SK-N-SH (cell line): ENCODE results near the gene KDM4C. TPM values are rescaled to one million over a fixed set of nuclear protein-coding genes. Genes with fewer than 3 reads are reported as not detected.

Source experiments
- CTCF ChIA-PET: fragments of 300-600, 350-600 bp; formaldehyde crosslinking; extraction: SDS; loops from one replicate; lab custom pipeline; 2021; lab: Yijun Ruan, JAX
- POLR2A ChIA-PET: fragments of 350-600 bp; sonication (Branson Sonifier 250); formaldehyde crosslinking; extraction: SDS; loops from one replicate; lab custom pipeline; 2020; ENCODE audit warnings: antibody characterized with exemption, inconsistent platforms; lab: Yijun Ruan, JAX
- DNase-seq: peaks from one replicate; pipeline ENCODE4 v3.0.0; 2012
- H2AFZ ChIP-seq: fragments of 200-600 bp; sonication (generic); 2 replicates; pipeline ENCODE4 v1.8.1; 2016; ENCODE audit warnings: antibody characterized with exemption, mild to moderate bottlenecking, low read depth
- H3F3A ChIP-seq: fragments of 200-600 bp; sonication (generic); replicated peaks from 2 replicates; pipeline ENCODE3; 2016; ENCODE audit warnings: antibody characterized with exemption, mild to moderate bottlenecking; ENCODE audit not compliant: insufficient read depth
- H3K27ac ChIP-seq, 2 experiments: fragments of 200-500 bp in 1 of 2; fragments of 200-600 bp in 1 of 2; sonication (Bioruptor generic) in 1 of 2; sonication (generic), shearing (Covaris generic) in 1 of 2; 2 replicates each; pipeline versions ENCODE4 v1.5.1 to v1.6.1; 2014 to 2016; ENCODE audit warnings: low read depth in 2 of 2, inconsistent platforms in 1 of 2, low read length in 1 of 2, mild to moderate bottlenecking in 1 of 2, mixed read lengths in 1 of 2
- H3K27me3 ChIP-seq: fragments of 200-600 bp; sonication (generic), shearing (Covaris generic); 2 replicates; pipeline ENCODE4 v1.6.1; 2016; ENCODE audit warnings: mixed run types; ENCODE audit not compliant: insufficient read depth
- H3K36me3 ChIP-seq, 2 experiments: fragments of 200-500 bp in 1 of 2; fragments of 200-600 bp in 1 of 2; sonication (Bioruptor generic) in 1 of 2; sonication (generic) in 1 of 2; replicated peaks in 1 of 2; 2 replicates each; pipeline versions ENCODE3 to v1.5.1; 2014 to 2016; ENCODE audit warnings: low read length in 1 of 2, mild to moderate bottlenecking in 1 of 2; ENCODE audit not compliant: insufficient read depth in 2 of 2, control insufficient read depth in 1 of 2
- H3K4me1 ChIP-seq, 2 experiments: fragments of 200-500 bp in 1 of 2; fragments of 200-600 bp in 1 of 2; sonication (Bioruptor generic) in 1 of 2; sonication (generic), shearing (Covaris generic) in 1 of 2; 2 replicates each; pipeline versions ENCODE4 v1.5.1 to v1.6.1; 2014 to 2016; ENCODE audit warnings: low read depth in 1 of 2, low read length in 1 of 2, mixed run types in 1 of 2; ENCODE audit not compliant: insufficient read depth in 2 of 2, control insufficient read depth in 1 of 2
- H3K4me2 ChIP-seq: fragments of 200-600 bp; sonication (generic), shearing (Covaris generic); 2 replicates; pipeline ENCODE4 v1.6.1; 2017; ENCODE audit warnings: mixed run types
- H3K4me3 ChIP-seq, 2 experiments: fragments of 200-500 bp in 1 of 2; fragments of 200-600 bp in 1 of 2; sonication (Bioruptor generic) in 1 of 2; sonication (generic), shearing (Covaris generic) in 1 of 2; 2 replicates each; pipeline versions ENCODE4 v1.5.1 to v1.8.1; 2014 to 2016; ENCODE audit warnings: low read depth in 2 of 2, inconsistent platforms in 1 of 2, low read length in 1 of 2, mild to moderate bottlenecking in 1 of 2, mixed read lengths in 1 of 2, moderate library complexity in 1 of 2
- H3K79me2 ChIP-seq: fragments of 200-600 bp; sonication (generic); 2 replicates; pipeline ENCODE4 v1.8.1; 2017; ENCODE audit warnings: mild to moderate bottlenecking; ENCODE audit not compliant: insufficient read depth
- H3K9ac ChIP-seq: fragments of 200-600 bp; sonication (generic); 2 replicates; pipeline ENCODE4 v1.6.1; 2017; ENCODE audit warnings: mixed run types
- H3K9me2 ChIP-seq: fragments of 200-600 bp; sonication (generic); 2 replicates; pipeline ENCODE4 v1.6.1; 2017; ENCODE audit warnings: mixed run types
- H3K9me3 ChIP-seq: fragments of 200-600 bp; sonication (generic); 2 replicates; pipeline ENCODE4 v1.6.1; 2017; ENCODE audit warnings: mixed run types, mild to moderate bottlenecking, moderate library complexity
- H4K20me1 ChIP-seq: fragments of 200-600 bp; sonication (generic); 2 replicates; pipeline ENCODE4 v1.6.1; 2017; ENCODE audit warnings: mild to moderate bottlenecking, mixed run types; ENCODE audit not compliant: insufficient read depth
- CHD2 ChIP-seq: fragments of 150-350 bp; IDR thresholded peaks from 2 replicates; pipeline ENCODE4 v1.6.1; 2018; ENCODE audit warnings: low read length; ENCODE audit not compliant: partially characterized antibody
- CTCF ChIP-seq: fragments of 200-600 bp; sonication (generic); IDR thresholded peaks from 2 replicates; pipeline ENCODE4 v1.6.1; 2017; ENCODE audit warnings: antibody characterized with exemption, mild to moderate bottlenecking, moderate library complexity
- ELF1 ChIP-seq: IDR thresholded peaks from 2 replicates; pipeline ENCODE4 v1.4.0; 2012
- EP300 ChIP-seq, 2 experiments: IDR thresholded peaks; 2 replicates each; pipeline versions ENCODE4 v1.4.0 to v1.6.1; 2012; ENCODE audit warnings: borderline replicate concordance in 1 of 2, low read depth in 1 of 2, low read length in 1 of 2
- FOXJ3 ChIP-seq: sonication (generic); formaldehyde crosslinking; IDR thresholded peaks from 2 replicates; pipeline ENCODE4 v1.5.1; 2020; ENCODE audit warnings: mild to moderate bottlenecking, missing genetic modification reagents
- FOXM1 ChIP-seq: IDR thresholded peaks from 2 replicates; pipeline ENCODE4 v1.4.0; 2012; ENCODE audit warnings: low read depth, mild to moderate bottlenecking
- GABPA ChIP-seq: IDR thresholded peaks from 2 replicates; pipeline ENCODE4 v1.4.0; 2012; ENCODE audit warnings: low read depth, mild to moderate bottlenecking
- MAX ChIP-seq: IDR thresholded peaks from 2 replicates; pipeline ENCODE4 v1.4.0; 2012; ENCODE audit warnings: low read depth
- MEF2A ChIP-seq: IDR thresholded peaks from 2 replicates; pipeline ENCODE4 v1.4.0; 2012; ENCODE audit warnings: low read depth, borderline replicate concordance
- NRF1 ChIP-seq: IDR thresholded peaks from 2 replicates; pipeline ENCODE4 v1.6.1; 2012; ENCODE audit warnings: low read depth, mild to moderate bottlenecking, low read length
- RCOR1 ChIP-seq: fragments of 150-350 bp; IDR thresholded peaks from 2 replicates; pipeline ENCODE4 v1.6.1; 2017; ENCODE audit warnings: antibody characterized with exemption, low read length
- RFX5 ChIP-seq: IDR thresholded peaks from 2 replicates; pipeline ENCODE4 v1.6.1; 2012; ENCODE audit warnings: mild to moderate bottlenecking, improper control_type of control experiment, low read length
- SIN3A ChIP-seq: IDR thresholded peaks from 2 replicates; pipeline ENCODE4 v1.6.1; 2012; ENCODE audit warnings: low read depth, mild to moderate bottlenecking, low read length, moderate library complexity, borderline replicate concordance
- TCF12 ChIP-seq: IDR thresholded peaks from 2 replicates; pipeline ENCODE4 v1.4.0; 2012
- TEAD4 ChIP-seq: IDR thresholded peaks from 2 replicates; pipeline ENCODE4 v1.4.0; 2012; ENCODE audit warnings: mild to moderate bottlenecking, borderline replicate concordance; ENCODE audit not compliant: insufficient read depth
- USF1 ChIP-seq: IDR thresholded peaks from 2 replicates; pipeline ENCODE4 v1.4.0; 2012; ENCODE audit warnings: low read depth, borderline replicate concordance
- USF2 ChIP-seq: fragments of 150-350 bp; IDR thresholded peaks from 2 replicates; pipeline ENCODE4 v1.6.1; 2017; ENCODE audit warnings: antibody characterized with exemption, low read length, low read depth, borderline replicate concordance
- WGBS: methylation state at CpG from one replicate; pipeline ENCODE4 v1.1.6; 2017; ENCODE audit warnings: low lambda C conversion rate; 5-methylcytosine and 5-hydroxymethylcytosine counted together
- polyA plus RNA-seq, 3 experiments: library from polyadenylated mRNA; depleted of rRNA; stranded (reverse); fragments of >200 nt; gene quantifications; 2 replicates each; pipeline ENCODE4 v1.2.3, GENCODE V29; 2012

Gene KDM4C
- polyA plus RNA-seq, 1 of the 3 experiments (the other 2 are of a cell fraction), result 9.4 TPM

- 46% methylated on average over 4 of the region's 4 CpGs for WGBS
- Histone ChIP-seq H3K27me3 (no peaks in the 10 kb centered on the region), H2AFZ (no peak overlapping the region), H3K9me3 (no peaks in the 10 kb centered on the region), H3K4me2 (no peak overlapping the region), H3K27ac (no peak overlapping the region), H3K4me1 (no peaks in the 10 kb centered on the region), H3K36me3 (no peaks in the 10 kb centered on the region), H3K9ac (no peak overlapping the region), H4K20me1 (no peaks in the 10 kb centered on the region), H3K79me2 (no peaks in the 10 kb centered on the region), H3K4me3 (no peak overlapping the region), H3K9me2 (no peaks in the 10 kb centered on the region), H3F3A (no peaks in the 10 kb centered on the region)
- no peak for DNase-seq
- ChIA-PET CTCF (interaction anchor here (1.0 kb wide), 1 partner anchor 193 kb away, joined by 3 read pairs; no protein-coding TSS in a partner anchor), POLR2A (no interaction called here)
- TF ChIP-seq FOXJ3 (no peak), SIN3A (no peak), FOXM1 (no peak), RCOR1 (no peak), TEAD4 (no peak)
Observed at GRCh38 chr9:7205806-7206205, 448.0 kb downstream of the KDM4C start.

GRCh38 chr9:7206221-7206758, 448.5 kb downstream of the KDM4C start:
- Histone ChIP-seq H3K36me3 (no peaks in the 10 kb centered on the region), H4K20me1 (no peaks in the 10 kb centered on the region), H3K79me2 (no peaks in the 10 kb centered on the region), H3F3A (no peaks in the 10 kb centered on the region), H3K4me3 (no peak overlapping the region), H3K9me3 (no peaks in the 10 kb centered on the region), H3K9ac (no peak overlapping the region), H3K27me3 (no peaks in the 10 kb centered on the region), H3K27ac (no peak overlapping the region), H3K4me1 (no peaks in the 10 kb centered on the region), H3K9me2 (no peaks in the 10 kb centered on the region), H3K4me2 (no peak overlapping the region), H2AFZ (no peak overlapping the region)
- no peak for DNase-seq
- CTCF ChIA-PET, result interaction anchor here (1.0 kb wide), 1 partner anchor 193 kb away, joined by 3 read pairs; no protein-coding TSS in a partner anchor
- WGBS, result 70% methylated on average over 6 of the region's 6 CpGs
- POLR2A ChIA-PET, result no interaction called here
- TF ChIP-seq NRF1 (no peak), USF2 (no peak), RFX5 (no peak), FOXM1 (no peak), MAX (no peak), GABPA (no peak), MEF2A (no peak), EP300 (IDR thresholded peaks at IDR 0.05; ENCODE audit: borderline replicate concordance in 1 of 2, low read depth in 1 of 2, low read length in 1 of 2) (no peak), CTCF (no peak), TCF12 (no peak), FOXJ3 (no peak), CHD2 (no peak), USF1 (no peak), ELF1 (no peak)
